ENCODE data around the gene NCOA7.

NCOA7 gene

DNA sequence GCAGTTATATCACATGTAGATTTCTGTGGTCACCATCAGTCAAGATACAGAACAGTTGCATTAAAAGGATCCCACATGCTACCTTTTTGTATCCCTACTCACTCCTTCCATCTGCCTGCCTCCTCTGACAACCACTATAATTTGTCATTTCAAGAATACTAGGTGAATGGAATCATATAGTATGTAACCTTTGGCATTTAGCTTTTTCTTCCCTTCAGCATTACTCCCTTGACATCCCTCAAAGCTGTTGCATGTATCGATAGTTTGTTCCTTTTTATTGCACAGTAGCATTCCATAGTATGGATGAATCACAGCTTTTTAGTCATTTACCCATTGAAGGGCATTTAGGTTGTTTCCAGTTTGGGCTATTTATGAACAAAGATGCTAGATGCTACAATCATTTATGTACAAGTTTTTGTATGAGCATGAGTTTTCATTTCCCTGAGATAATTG, 26.1 kb downstream of the NCOA7 start:
- no peak for DNase-seq

DNA sequence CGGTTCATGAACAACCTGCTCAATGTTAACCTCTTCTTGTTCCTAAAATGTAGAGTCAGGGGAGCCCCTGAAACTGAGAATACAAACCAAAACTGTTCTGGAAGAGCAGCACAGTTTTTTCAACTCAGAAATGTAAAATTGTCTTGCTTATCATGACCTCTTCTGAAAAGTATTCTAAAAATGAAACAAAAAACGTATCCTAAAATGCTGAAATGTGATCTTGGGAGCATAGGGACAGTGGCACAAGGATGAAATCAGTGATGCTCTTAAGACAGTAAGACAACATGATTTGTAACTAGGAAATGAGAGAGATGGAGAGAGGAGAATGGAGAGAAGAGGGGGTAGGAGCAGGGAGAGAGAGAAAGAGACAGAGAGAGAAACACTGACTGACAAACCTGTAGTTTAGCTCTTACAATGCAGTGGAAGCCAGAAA, 27.5 kb downstream of the NCOA7 start:
- no peak for DNase-seq

DNA sequence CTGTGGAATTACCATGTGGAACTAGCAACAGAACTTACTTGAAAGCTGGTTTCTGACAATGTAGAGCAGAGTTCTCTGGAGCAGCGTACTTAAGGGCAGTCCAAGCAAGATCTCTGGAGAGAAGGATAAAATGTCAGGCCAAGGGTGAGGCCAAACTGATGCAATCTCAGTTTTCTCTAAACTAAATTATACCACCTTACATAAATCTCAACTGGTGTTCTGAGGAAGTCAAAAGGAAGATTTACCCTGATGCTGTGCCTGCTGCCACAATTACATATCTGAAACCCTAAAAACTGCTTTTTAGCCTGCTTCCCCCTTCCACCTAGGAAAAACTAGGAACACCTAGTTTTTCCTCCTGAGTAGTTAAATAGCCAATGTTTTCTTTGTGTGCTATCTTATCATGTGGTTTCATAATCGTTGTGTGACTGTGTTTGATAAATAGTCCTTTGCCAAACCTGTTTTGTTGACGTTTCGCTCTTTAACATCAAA, 28.1 kb downstream of the NCOA7 start:
- no peak for DNase-seq

DNA sequence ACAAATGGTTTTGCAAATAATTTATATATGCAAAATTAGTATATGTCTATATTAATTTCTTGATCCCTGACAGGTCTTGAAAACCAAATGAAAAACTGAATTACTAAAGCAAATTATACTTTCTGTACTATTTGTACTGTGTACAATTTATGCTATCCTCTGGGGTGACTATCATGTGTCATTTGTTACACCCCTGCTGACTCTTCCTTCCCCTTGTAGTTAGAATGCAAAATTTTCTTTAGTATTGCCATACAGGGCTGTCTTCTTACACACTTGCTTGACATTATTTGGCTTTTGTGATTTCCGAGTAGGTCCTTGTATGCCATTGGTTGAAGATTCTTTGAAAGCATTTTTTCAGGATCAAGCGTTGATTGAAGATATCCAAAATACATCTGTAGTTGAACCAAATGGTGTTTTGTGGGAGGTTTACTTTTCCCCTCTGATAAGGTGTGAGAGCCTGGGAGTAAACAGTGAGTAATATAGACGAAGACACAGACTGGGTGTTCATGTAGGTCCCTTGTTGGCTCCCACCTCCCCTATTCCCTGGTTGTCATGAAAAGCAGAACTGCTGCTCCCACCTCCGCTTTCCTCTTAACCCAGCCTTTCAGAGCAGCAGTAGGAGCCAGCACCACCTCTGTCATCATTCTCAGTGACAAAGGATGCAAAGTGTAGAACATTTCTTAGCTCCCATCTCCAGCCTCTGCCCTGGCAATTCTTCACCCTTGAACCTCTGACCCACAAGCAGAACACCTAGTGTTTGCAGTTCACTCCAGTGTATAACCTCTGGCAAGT, 29.0 kb downstream of the NCOA7 start:
- no peak for DNase-seq

DNA sequence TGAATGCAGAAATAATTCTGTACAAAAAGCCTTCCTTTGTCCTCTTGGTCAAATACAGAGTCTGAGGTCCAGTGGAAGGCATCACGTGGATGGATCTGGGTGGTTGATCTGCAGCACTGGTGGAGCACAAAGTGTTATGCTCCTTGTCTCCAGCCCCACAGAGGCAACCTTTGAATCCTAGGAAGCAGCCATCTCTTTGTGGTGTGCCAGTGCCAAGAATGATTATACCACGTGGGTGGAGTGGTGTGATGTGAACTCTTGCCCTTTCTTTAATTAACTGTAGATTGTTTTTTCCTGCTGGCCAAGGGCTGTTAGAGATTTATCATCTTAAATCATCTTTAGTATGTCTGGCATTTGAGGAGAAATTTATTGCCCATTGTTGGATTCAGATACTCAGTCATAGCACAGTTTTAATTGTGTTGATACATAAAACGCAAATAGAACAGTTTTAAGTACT, 31.1 kb downstream of the NCOA7 start:
- no peak for DNase-seq

DNA sequence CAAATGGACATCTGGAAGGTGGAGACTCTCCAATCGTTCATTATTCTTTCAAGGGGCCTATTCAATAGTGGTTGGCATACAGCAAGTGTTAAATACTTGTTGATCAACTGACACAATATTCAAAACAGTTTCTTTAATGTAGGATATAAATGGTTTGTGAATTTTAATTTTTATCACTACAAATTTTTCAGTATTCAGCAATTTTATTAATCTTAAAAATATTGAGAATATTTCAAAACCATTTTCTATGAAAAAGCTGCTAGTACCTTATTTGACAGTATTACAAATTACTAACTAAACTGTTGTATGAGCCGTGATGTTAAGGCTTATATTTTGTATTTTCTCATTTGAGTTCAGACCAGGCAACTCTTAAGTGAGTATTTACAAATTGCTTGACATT, 32.4 kb downstream of the NCOA7 start:
- no peak for DNase-seq

DNA sequence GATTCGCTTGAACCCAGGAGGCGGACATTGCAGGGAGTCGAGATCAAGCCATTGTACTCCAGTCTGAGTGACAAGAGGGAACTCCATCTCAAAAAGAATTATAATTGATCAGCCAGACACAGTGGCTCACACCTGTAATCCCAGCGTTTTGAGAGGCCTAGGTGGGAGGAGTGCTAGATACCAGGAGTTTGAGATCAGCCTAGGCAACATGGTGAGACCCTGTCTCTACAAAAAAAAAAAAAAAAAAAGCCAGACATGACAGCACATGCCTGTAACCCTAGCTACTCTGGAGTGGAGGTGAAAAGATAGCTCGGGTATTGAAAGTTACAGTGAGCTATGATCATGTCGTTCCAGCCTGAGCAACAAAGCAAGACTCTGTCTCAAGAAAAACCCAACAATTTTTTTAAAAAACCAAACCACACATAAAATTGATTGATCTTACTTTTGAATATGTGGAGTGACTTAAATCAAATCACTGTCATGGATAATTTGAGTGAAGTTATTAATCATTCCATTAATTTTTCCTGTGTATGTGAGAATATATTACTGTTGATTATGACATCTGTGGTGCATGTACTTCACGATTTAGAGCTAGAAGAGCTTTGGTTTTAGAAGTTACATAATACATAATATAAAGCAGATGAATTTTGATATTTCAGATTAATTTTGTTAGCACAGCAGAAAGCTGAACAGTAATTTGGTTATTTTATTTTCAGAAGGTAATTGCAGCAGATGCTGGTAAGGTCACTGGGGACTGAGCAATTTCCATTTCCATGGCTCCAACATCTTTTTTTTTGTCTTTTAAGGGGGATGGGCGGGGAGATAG, 34.4 kb downstream of the NCOA7 start:
- no peak for DNase-seq

DNA sequence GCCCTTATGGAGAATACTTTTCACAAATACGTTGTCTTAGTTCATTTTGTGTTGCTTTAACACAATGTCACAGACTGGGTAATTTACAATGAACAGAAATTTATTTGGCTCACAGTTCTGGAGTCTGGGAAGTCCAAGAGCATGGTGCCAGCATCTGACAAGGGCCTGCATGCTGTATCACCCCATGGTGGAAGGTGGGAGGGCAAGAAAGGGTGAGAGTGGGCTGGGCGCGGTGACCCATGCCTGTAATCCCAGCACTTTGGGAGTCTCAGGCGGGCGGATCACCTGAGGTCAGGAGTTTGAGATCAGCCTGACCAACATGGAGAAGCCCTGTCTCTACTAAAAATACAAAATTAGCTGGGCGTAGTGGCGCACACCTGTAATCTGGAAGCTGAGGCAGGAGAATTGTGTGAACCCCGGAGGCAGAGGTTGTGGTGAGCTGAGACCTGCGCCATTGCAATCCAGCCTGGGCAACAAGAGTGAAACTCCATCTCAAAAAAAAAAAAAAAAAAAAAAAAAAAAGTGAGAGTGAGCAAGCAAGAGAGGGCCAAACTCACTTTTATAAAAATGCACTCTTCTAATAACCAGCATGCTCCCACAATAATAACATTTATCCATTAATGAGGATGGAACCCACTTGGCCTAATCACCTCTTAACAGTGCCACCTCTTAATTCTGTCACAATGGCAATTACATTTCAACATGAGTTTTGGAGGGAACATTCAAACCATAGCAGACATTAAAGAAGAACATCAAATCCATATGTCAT, 36.1 kb downstream of the NCOA7 start:
- DNase-seq, result no peak

DNA sequence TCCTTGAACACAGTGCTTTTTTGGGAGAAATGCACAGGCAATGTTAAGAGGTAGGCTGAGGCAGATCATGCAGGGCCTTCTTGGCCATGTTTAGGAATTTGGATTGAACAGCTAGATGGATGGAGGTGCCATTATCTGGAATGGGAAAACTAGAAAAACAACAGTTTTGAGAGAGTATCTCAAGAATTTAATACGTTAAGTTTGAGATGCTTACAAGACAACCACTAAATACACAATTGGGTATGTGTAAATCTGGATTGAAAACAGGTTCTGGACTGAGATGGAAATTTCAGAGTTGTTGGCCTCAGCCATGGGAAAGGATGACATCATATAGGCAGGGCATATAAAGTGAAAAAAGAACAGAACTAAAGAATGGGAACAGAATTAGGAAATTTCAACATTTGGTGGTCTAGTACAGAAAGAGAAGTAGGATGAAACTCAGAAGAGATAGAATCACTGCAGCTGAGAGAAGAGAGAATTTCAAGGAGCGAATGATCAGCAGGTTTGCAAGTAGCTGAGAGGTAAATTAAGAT, 37.1 kb downstream of the NCOA7 start:
- no peak for DNase-seq

DNA sequence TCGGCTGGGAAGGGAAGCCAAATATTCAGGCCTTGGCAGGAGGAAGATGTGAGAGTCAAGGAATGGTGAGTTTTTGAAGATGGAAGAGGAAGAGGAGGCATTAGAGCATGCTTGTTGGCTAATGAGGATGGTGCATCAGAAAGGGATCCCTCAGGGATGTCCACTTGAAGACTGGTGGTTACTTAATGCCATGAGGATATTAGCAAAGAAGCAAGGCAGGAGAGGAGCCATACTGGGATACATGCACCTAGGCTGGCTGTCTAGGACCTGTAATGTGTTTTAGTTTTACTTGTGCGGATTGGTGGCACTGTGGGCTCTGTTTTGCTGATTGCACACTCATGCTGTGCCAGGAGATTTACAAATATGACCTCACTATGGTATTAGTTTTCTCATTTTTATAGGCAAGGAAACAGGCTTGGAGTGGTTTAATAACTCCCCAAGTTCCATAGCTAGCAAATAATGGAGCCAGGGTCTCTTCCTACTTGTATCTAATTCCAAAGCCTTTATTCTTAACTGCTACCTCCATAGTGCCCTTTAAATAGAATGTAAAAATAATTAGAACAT, 37.8 kb downstream of the NCOA7 start:
- DNase-seq, result no peak

DNA sequence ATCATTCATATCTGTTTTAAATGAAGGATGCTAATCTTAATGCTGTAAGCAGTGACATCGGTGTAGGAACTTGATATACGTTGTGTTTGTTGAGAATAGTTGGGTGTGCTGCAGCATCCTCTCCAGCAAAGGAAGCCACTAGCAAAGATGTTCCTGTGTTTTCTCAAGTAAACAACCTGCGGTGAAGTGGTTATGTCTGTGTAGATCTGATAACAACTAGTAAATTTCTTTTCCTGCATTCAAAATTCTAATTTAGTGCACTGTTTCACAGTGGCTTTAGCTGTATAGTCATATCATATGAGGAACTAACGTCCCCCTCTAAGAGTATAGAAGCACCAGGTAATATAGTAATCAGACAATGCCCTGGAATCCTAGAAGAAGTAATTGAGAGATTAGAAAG, 38.7 kb downstream of the NCOA7 start:
- no peak for DNase-seq

DNA sequence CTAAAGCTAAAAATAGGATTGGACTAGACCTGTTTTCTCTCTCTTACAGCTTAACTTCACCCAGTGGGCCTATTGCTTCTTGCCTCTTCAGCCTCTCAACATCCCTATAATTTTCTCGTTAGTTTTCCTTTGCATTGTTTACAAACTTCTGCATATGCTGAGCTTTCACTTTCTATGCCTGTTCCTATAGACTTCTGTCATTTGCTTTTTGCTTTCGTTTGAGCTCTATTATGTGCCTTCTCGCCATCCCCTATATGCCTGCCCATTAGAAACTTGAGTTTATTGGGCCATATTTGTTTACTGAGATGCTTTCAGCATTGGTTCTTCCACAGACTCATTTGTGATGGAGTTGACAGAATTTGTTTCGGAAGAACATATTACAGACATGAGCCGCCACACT, 40.9 kb downstream of the NCOA7 start:
- no peak for DNase-seq

DNA sequence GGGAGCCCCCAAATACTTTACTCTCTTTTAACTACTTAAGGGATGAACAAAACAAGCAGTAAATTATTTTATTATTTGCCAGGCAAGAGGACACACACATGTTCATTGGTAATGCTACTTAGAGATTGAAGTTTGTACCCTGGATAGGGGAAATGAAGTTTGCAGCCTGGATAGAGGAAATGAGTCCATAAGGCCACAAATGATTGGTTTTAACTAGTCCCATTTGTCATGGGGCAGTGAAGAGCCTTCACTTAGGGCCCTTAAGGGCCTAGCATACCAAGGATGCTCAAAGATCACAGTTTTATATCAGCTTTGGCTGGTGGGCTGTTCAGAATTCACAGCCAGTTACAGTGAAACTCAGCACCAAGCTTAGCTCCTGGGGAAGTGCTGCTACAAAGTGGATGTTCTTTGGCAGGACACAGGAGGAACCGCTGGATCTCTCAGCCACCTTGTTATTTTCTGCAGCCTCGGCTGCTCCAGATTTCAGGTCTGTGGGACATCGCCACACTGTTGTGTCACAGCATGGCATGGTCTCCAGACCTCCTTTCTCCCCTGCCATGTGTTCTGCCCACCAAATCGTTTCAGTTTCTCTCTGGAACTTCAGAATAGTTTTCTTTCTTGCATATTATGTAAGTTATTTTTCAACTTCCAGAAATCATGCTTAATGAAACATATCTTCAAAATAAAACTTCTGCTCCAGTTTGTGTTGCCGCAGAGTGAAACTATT, 41.8 kb downstream of the NCOA7 start:
- DNase-seq, result no peak

DNA sequence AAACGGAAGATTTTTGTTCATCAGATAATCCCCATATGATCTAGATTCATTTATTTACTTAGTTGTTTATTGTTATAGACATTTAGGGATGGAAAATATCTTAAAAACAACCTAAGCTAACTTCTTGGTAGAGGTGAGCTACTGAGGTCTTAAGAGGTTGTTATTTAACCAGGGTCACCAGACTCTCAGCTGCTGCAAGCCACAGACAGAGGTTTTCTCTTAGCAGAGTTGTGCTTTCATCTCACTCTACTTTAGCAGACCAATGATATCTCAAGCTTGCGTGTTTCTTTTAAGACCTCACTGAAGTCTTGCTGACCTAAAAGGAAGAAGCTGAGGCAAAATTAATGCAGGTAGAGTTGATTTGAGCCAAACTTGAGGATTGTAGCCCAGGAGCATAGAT, 43.6 kb downstream of the NCOA7 start:
- DNase-seq, result no peak

DNA sequence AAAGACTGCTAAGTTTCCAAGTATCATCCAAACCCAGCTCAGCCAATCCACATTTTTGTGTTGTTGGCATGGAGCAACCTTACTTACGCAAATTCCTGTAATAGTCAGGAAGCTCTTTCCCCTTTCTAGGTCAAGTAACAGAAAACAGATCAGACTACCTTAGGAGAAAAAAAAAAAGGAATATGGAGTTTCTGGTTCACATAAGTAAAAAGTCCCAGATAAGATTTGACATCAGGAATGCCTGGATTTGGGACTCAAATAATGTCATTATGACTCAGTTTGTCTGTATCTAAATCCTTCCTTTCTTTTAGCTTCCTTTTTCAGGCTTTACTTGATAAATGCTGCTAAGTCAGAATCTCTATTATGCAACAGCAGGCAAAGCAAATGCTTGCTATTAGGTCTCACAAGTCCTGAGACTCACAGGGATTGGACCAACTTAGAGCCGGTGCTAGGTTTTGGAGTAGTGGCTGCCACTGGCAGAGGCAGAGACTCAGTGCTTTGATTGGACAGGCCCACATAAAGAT, 44.5 kb downstream of the NCOA7 start:
- no peak for DNase-seq

DNA sequence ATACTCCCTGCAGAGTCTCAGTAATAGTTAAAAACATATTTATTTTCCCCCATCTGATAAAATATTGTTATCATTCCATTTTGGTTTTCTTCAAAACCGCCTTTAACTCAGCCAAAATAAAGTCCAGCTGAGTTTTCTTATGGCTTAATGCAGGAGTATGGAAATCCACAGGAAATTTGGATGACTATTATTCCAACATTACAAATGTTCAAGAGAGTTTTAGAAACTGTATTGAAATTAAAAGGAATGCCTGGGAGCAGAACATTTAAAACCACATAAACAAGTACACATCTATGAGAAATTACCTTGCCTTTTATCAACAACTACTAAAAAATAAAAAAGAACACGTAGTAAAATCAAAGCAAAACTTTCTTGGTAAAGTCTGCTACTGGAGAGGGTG, 45.7 kb downstream of the NCOA7 start:
- no peak for DNase-seq

DNA sequence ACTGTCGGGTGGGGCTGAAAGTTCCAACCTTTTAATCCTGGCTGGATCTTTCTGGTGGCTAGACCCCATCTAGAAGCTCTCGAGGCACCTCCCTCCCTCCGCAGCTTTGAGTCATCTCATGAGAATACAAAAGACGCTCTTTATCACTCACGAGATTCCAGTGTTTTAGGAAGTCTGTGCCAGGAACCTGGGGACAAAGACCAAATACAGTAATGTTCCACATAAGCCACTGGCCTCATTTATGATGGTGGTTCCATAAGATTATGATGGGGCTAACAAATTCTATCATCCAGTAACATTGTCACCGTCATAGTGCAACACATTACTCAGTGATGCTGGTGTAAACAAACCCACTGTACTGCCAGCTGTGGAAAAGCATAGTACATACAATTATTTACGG, 48.7 kb downstream of the NCOA7 start:
- DNase-seq, result no peak

DNA sequence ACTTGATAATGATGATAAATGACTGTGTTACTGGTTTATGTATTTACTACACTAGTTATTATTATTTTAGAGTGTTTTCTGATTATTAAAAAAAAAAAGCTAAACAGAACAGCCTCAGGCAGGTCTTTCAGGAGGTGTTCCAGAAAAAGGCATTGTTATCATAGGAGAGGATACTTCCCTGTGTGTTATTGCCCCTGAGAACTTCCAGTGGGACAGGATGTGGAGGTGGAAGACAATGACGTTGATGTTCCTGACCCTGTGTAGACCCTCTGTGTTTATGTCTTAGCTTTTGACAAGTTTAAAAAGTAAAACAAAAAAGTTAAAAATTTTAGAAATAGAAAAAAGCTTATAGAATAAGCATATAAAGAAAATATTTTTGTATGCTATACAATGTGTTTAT, 49.1 kb downstream of the NCOA7 start:
- DNase-seq, result no peak

DNA sequence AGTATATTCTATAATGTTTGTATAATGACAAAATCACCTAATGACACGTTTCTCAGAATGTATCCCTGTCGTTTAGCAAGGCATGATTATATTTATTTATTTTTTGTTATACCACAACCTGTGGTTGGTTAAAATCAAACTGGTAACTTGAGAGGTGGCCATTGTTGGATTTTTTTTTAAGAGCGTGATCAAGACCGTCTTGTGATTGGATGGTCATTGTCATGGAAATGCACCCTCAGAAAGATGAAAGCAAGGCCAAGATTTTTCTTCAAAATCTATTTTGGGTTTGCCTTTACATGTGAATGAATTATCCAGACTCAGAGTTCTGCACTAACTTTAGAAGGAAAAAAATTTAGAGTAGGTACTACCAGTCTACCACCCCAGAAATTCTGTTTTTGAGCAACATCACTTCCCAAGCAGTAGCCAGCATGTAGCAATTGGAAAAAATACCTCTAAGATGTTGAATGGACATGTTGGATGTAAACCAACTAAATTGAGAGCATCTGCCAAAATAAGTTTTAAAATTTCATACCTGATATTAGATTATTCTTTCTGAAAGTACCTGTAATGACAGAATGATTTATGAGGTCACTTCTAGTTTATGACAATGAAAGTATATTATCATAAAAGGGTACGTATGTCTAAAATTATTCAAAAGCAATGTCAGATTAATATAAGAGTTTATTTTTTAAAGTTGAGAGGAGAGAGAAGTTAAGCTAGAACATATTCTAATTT, 50.8 kb downstream of the NCOA7 start:
- DNase-seq, result no peak

DNA sequence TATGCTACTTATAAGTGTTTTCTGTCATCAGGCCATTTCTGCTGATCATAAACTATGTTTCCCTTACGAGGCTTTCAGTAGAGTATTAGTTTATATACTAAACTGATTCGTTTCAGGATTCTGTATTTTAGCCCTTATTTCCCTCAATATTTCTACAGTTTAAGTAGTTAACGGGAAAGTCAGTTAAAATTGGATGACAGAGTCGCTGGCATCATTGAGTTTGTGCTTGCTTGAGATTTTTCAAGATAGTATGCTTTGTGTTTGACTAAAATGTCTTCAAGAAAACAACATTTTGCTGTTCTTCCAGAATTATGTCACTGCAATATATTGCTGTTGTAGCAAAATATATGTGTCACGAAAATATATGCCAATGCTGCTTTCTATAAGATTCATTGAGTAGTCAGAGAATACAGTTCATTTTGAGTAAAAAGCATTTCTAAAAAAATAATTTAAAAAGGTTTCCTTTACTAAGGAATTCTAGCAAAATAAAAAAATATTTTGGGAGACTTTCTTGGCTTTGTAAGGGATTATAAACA, 51.4 kb downstream of the NCOA7 start:
- DNase-seq, result no peak

DNA sequence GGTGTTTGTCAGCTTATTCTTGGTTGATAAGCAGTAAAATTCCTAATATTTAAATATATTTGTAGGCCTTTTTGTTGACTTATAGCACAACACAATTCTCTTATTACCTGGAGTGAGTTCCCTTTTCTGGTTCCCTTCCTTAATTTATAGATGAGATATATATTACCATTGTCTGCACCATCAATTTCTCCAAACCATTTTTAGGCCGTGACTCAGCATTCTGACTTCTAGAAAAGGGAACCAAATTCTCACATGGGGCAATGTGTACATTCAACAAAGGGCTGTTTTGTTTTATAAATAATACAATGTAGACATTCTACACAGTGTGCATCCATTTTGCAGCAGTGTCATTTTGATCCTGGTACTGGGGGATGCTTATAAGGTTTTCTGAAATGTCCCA, 52.8 kb downstream of the NCOA7 start:
- DNase-seq, result no peak
